ENCODE results near the gene ANKRD12. TPM values are rescaled to one million over a fixed set of nuclear protein-coding genes. Genes with fewer than 3 reads are reported as not detected.
A peak's percentile ranks its signal among the peaks of the same experiment; 100 is the strongest.

The ANKRD12 gene
- total and polyA plus RNA-seq, 10 of the 15 experiments (the other 5 are each of a cell fraction or from before 2014, with no cell fraction given): 5.9 to 45.7 (median 20.2) TPM

GRCh38 chr18:9090578-9090977, 46.0 kb upstream of the ANKRD12 start (continued):
- TF ChIP-seq SUPT20H (IDR thresholded peaks at IDR 0.05; ENCODE audit: borderline replicate concordance, control insufficient read depth, low read depth, low read length) (no peak), SPI1 (IDR thresholded peaks at IDR 0.05; ENCODE audit: borderline replicate concordance, insufficient read depth, low read depth, low read length) (no peak), PML (IDR thresholded peaks at IDR 0.05; ENCODE audit: low read length) (no peak), MEF2B (IDR thresholded peaks at IDR 0.05; ENCODE audit: partially characterized antibody, poor library complexity, severe bottlenecking) (no peak), NFYB (IDR thresholded peaks at IDR 0.05; ENCODE audit: insufficient read depth, low read depth, low read length) (no peak)

GRCh38 chr18:9091066-9091476, 45.5 kb upstream of the ANKRD12 start:
- in situ Hi-C loops (cut with MboI): no loop called here
- Histone ChIP-seq H3K4me3 (no peak overlapping the region), H3K79me2 (ENCODE audit: control insufficient read depth, insufficient read depth, low read length) (no peaks in the 10 kb centered on the region), H4K20me1 (ENCODE audit: control insufficient read depth, insufficient read depth) (no peaks in the 10 kb centered on the region), H3K36me3 (ENCODE audit: control insufficient read depth in 2 of 2, insufficient read depth in 2 of 2, low read length in 1 of 2) (no peaks in the 10 kb centered on the region), H3K9me3 (replicated peaks; ENCODE audit: control insufficient read depth, insufficient read depth, low read length) (no peaks in the 10 kb centered on the region), H2AFZ (ENCODE audit: control insufficient read depth, low read depth, low read length) (no peak overlapping the region; the same call in 1 of the 2 replicates), H3K4me1 (ENCODE audit: control insufficient read depth, insufficient read depth, low read length) (peaks cover 17% of the 10 kb centered on the region), H3K9ac (ENCODE audit: control insufficient read depth, insufficient read depth, low read length) (no peak overlapping the region), H3K27ac (ENCODE audit: control insufficient read depth, insufficient read depth) (no peak overlapping the region), H3K27me3 (replicated peaks in 1 of 2; ENCODE audit: control insufficient read depth in 2 of 2, insufficient read depth in 2 of 2, low read length in 1 of 2) (no peaks in the 10 kb centered on the region), H3K4me2 (ENCODE audit: control insufficient read depth, insufficient read depth) (no peak overlapping the region)
- BruUV-seq (replicated peaks): no TSS peak
- ChIA-PET RAD21 (ENCODE audit: unreplicated experiment) (no interaction called here), SMC1A (ENCODE audit: uncharacterized antibody, unreplicated experiment) (interaction anchor here (1.0 kb wide), 1 partner anchor 26 kb away, joined by 4 read pairs; no protein-coding TSS in a partner anchor), CTCF (no interaction called here), POLR2A (no interaction called here)
- DNase-seq (ENCODE audit: low read depth, low spot score) (no peak), FAIRE-seq (no peak), ATAC-seq (peak; percentile 32)
- WGBS (ENCODE audit: insufficient coverage, insufficient replicate concordance, low lambda C conversion rate, missing lambda C conversion rate): 37% methylated on average over 4 of the region's 4 CpGs
- intact Hi-C loops (cut with micrococcal nuclease; ENCODE audit: unreplicated experiment): no loop called here
- TF ChIP-seq, protein P1, sequence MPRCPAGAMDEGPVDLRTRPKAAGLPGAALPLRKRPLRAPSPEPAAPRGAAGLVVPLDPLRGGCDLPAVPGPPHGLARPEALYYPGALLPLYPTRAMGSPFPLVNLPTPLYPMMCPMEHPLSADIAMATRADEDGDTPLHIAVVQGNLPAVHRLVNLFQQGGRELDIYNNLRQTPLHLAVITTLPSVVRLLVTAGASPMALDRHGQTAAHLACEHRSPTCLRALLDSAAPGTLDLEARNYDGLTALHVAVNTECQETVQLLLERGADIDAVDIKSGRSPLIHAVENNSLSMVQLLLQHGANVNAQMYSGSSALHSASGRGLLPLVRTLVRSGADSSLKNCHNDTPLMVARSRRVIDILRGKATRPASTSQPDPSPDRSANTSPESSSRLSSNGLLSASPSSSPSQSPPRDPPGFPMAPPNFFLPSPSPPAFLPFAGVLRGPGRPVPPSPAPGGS (IDR thresholded peaks at IDR 0.05; ENCODE audit: borderline replicate concordance, insufficient read depth, low read depth, low read length, poor library complexity, severe bottlenecking): no peak
- TF ChIP-seq STAT1 (conservative IDR thresholded peaks at IDR 0.05) (no peak), GATAD2B (conservative IDR thresholded peaks at IDR 0.05; ENCODE audit: low read depth) (no peak), ZNF384 (IDR thresholded peaks at IDR 0.05; ENCODE audit: borderline replicate concordance, low read depth, low read length) (no peak), BACH1 (IDR thresholded peaks at IDR 0.05; ENCODE audit: borderline replicate concordance) (no peak), ZBTB33 (IDR thresholded peaks at IDR 0.05) (peak; percentile 39; the same call in 1 of the 2 replicates), EGR1 (IDR thresholded peaks at IDR 0.05; ENCODE audit: borderline replicate concordance in 1 of 2, low read depth in 2 of 2, low read length in 2 of 2) (no peak)
- TF ChIP-seq, protein P2, sequence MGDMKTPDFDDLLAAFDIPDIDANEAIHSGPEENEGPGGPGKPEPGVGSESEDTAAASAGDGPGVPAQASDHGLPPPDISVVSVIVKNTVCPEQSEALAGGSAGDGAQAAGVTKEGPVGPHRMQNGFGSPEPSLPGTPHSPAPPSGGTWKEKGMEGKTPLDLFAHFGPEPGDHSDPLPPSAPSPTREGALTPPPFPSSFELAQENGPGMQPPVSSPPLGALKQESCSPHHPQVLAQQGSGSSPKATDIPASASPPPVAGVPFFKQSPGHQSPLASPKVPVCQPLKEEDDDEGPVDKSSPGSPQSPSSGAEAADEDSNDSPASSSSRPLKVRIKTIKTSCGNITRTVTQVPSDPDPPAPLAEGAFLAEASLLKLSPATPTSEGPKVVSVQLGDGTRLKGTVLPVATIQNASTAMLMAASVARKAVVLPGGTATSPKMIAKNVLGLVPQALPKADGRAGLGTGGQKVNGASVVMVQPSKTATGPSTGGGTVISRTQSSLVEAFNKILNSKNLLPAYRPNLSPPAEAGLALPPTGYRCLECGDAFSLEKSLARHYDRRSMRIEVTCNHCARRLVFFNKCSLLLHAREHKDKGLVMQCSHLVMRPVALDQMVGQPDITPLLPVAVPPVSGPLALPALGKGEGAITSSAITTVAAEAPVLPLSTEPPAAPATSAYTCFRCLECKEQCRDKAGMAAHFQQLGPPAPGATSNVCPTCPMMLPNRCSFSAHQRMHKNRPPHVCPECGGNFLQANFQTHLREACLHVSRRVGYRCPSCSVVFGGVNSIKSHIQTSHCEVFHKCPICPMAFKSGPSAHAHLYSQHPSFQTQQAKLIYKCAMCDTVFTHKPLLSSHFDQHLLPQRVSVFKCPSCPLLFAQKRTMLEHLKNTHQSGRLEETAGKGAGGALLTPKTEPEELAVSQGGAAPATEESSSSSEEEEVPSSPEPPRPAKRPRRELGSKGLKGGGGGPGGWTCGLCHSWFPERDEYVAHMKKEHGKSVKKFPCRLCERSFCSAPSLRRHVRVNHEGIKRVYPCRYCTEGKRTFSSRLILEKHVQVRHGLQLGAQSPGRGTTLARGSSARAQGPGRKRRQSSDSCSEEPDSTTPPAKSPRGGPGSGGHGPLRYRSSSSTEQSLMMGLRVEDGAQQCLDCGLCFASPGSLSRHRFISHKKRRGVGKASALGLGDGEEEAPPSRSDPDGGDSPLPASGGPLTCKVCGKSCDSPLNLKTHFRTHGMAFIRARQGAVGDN (IDR thresholded peaks at IDR 0.05): no peak
- TF ChIP-seq, protein P3, sequence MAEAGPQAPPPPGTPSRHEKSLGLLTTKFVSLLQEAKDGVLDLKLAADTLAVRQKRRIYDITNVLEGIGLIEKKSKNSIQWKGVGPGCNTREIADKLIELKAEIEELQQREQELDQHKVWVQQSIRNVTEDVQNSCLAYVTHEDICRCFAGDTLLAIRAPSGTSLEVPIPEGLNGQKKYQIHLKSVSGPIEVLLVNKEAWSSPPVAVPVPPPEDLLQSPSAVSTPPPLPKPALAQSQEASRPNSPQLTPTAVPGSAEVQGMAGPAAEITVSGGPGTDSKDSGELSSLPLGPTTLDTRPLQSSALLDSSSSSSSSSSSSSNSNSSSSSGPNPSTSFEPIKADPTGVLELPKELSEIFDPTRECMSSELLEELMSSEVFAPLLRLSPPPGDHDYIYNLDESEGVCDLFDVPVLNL (IDR thresholded peaks at IDR 0.05; ENCODE audit: low read depth, low read length): no peak

Data from GM12878 (cell line).